DND-41 (cell line): Measurements from ENCODE around the gene SETDB1.

Source experiments
- EZH2 ChIP-seq: IDR thresholded peaks from 3 replicates; pipeline ENCODE4 v1.6.1; 2012; ENCODE audit warnings: borderline replicate concordance, low read depth, mild to moderate bottlenecking, moderate library complexity, low read length, inconsistent platforms; ENCODE audit not compliant: severe bottlenecking
- TF ChIP-seq, protein P1 (sequence below): IDR thresholded peaks from 2 replicates; pipeline ENCODE4 v1.5.1; 2012; ENCODE audit warnings: borderline replicate concordance, low read length, moderate library complexity, mild to moderate bottlenecking; ENCODE audit not compliant: poor library complexity, severe bottlenecking; ENCODE audit errors: extremely low read depth

DNA sequence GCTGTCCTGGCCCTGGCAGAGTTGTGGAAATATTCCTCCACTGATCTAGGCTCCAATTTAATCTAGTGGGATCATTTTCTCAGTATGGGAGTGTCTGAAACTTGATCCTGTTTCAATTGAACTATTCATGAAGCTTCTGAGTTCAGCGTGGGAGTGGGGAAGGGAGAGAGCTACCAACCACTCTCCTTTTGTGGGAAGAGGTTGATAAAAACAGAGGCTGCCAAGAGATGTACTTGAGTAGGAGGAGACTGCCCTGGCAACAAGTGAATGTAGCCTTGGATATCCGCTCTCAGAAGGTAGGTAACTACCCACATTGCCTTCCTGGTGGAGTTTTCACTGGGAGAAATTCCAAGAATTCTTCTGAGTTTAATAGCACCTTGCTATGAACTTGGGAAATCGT, 39.1 kb upstream of the SETDB1 start, which contains the start of gene CTXND2:
- TF ChIP-seq, protein P1, sequence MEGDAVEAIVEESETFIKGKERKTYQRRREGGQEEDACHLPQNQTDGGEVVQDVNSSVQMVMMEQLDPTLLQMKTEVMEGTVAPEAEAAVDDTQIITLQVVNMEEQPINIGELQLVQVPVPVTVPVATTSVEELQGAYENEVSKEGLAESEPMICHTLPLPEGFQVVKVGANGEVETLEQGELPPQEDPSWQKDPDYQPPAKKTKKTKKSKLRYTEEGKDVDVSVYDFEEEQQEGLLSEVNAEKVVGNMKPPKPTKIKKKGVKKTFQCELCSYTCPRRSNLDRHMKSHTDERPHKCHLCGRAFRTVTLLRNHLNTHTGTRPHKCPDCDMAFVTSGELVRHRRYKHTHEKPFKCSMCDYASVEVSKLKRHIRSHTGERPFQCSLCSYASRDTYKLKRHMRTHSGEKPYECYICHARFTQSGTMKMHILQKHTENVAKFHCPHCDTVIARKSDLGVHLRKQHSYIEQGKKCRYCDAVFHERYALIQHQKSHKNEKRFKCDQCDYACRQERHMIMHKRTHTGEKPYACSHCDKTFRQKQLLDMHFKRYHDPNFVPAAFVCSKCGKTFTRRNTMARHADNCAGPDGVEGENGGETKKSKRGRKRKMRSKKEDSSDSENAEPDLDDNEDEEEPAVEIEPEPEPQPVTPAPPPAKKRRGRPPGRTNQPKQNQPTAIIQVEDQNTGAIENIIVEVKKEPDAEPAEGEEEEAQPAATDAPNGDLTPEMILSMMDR = no peak
- TF ChIP-seq EZH2 = no peak
